ENCODE results near the gene ATL1.

- no peak for TF ChIP-seq CTCF (tag by site-specific recombination; IDR thresholded peaks at IDR 0.05)
- TF ChIP-seq ZBTB7A (tag by site-specific recombination; IDR thresholded peaks at IDR 0.05; ENCODE audit: low read depth) = no peak
- TF ChIP-seq ZBTB6 (tag by site-specific recombination; IDR thresholded peaks at IDR 0.05) = no peak
- no peak for TF ChIP-seq ZNF426 (tag by site-specific recombination; IDR thresholded peaks at IDR 0.05)
- TF ChIP-seq ZNF174 (tag by site-specific recombination; IDR thresholded peaks at IDR 0.05) = no peak
- TF ChIP-seq ZNF362 (tag by site-specific recombination; IDR thresholded peaks at IDR 0.05) = no peak
- no peak for TF ChIP-seq ZNF239 (tag by site-specific recombination; IDR thresholded peaks at IDR 0.05)
- no peak for TF ChIP-seq ZNF513 (tag by site-specific recombination; IDR thresholded peaks at IDR 0.05)
- no peak for TF ChIP-seq ZNF768 (tag by site-specific recombination; IDR thresholded peaks at IDR 0.05)
- no peak for TF ChIP-seq ZIC2 (tag by site-specific recombination; IDR thresholded peaks at IDR 0.05)
- no peak for TF ChIP-seq ZBTB21 (tag by site-specific recombination; IDR thresholded peaks at IDR 0.05)
- no peak for TF ChIP-seq ZNF10 (tag by site-specific recombination; IDR thresholded peaks at IDR 0.05)
- TF ChIP-seq ZNF785 (tag by site-specific recombination; IDR thresholded peaks at IDR 0.05) = no peak
Measured at GRCh38 chr14:50516091-50516490, 43.9 kb upstream of the ATL1 start.

All from HEK293 (cell line).